GM19023 (cell line): ENCODE measurements around the gene FAM216A.
"Not testable (repeated sequence)": the region's sequence is repeated elsewhere in the genome, so short reads cannot be mapped to it uniquely, and the experiment has no call there.

Source experiments
- ATAC-seq: cut with Tn5 transposase; IDR thresholded peaks from one replicate; pipeline ENCODE4 v1.9.1; 2021; ENCODE audit warnings: mild to moderate bottlenecking, moderate library complexity; ENCODE audit not compliant: unreplicated experiment

FAM216A gene

GRCh38 chr12:110498984-110499706 is 30.5 kb downstream of the FAM216A start:
- no peak for ATAC-seq

- ATAC-seq = peak; percentile 3
Measured at GRCh38 chr12:110501399-110501751, 32.7 kb downstream of the FAM216A start.

- ATAC-seq = peak; percentile 95
Measured at GRCh38 chr12:110501752-110502738, 33.4 kb downstream of the FAM216A start, which contains the start of the genes RAD9B and VPS29. Gene RAD9B, plus strand, starts transcription at chr12:110502331. Its CDS starts 7 bp downstream, at chr12:110502338. Gene VPS29, minus strand, starts transcription at chr12:110502111. Its CDS starts 60 bp downstream, at chr12:110502051.

GRCh38 chr12:110503432-110503831 is 34.8 kb downstream of the FAM216A start:
- ATAC-seq = no peak

GRCh38 chr12:110505332-110505731 is 36.7 kb downstream of the FAM216A start:
- no peak for ATAC-seq

- no peak for ATAC-seq
Measured at GRCh38 chr12:110508071-110508586, 39.5 kb downstream of the FAM216A start.

GRCh38 chr12:110513842-110514241 is 45.2 kb downstream of the FAM216A start:
- ATAC-seq = no peak

GRCh38 chr12:110514363-110514762 is 45.7 kb downstream of the FAM216A start:
- no peak for ATAC-seq

GRCh38 chr12:110516995-110517394 is 48.4 kb downstream of the FAM216A start:
- no peak for ATAC-seq

GRCh38 chr12:110518014-110518413 is 49.4 kb downstream of the FAM216A start:
- not testable (repeated sequence) for ATAC-seq

- ATAC-seq = not testable (repeated sequence)
Measured at GRCh38 chr12:110520876-110521712, 52.4 kb downstream of the FAM216A start.

- ATAC-seq = no peak
Measured at GRCh38 chr12:110528277-110528839, 59.7 kb downstream of the FAM216A start.

- ATAC-seq = no peak
Measured at GRCh38 chr12:110530511-110530910, 61.9 kb downstream of the FAM216A start.

GRCh38 chr12:110531741-110532333 is 63.2 kb downstream of the FAM216A start:
- peak; percentile 86 for ATAC-seq

GRCh38 chr12:110532644-110533043 is 64.0 kb downstream of the FAM216A start:
- ATAC-seq = no peak

- ATAC-seq = no peak
Measured at GRCh38 chr12:110533607-110534006, 65.0 kb downstream of the FAM216A start.

GRCh38 chr12:110534811-110535210 is 66.2 kb downstream of the FAM216A start:
- no peak for ATAC-seq

GRCh38 chr12:110536834-110537604 is 68.4 kb downstream of the FAM216A start:
- ATAC-seq = no peak
